Ascending aorta (tissue), 2 donors: ENCODE data around the gene PRR30. TPM values are rescaled to one million over a fixed set of nuclear protein-coding genes. Genes with fewer than 3 reads are reported as not detected.

Experiments
- DNase-seq, 2 donors: peaks; one replicate each; pipeline ENCODE4 v3.0.0-alpha.2; 2019; ENCODE audit warnings: low spot score in 2 of 2
- H3K27ac ChIP-seq, 2 donors: fragments of 200-600 bp; sonication (generic); one replicate each; pipeline ENCODE4 v1.5.1; 2016 to 2017; ENCODE audit warnings: mild to moderate bottlenecking in 1 of 2
- H3K27me3 ChIP-seq: fragments of 200-600 bp; sonication (generic); one replicate; pipeline ENCODE4 v1.5.1; 2017
- H3K36me3 ChIP-seq, 2 donors: fragments of 200-600 bp; sonication (generic); one replicate each; pipeline ENCODE4 v1.5.1; 2016
- H3K4me1 ChIP-seq, 2 donors: fragments of 200-600 bp; sonication (generic); one replicate each; pipeline ENCODE4 v1.5.1; 2016 to 2017; ENCODE audit warnings: mild to moderate bottlenecking in 1 of 2
- H3K4me3 ChIP-seq, 2 donors: fragments of 200-600 bp; sonication (generic); one replicate each; pipeline ENCODE4 v1.5.1; 2016 to 2017; ENCODE audit warnings: mild to moderate bottlenecking in 1 of 2
- H3K9me3 ChIP-seq, 2 donors: fragments of 200-600 bp; sonication (generic); one replicate each; pipeline ENCODE4 v1.5.1; 2016
- CTCF ChIP-seq, 3 experiments: fragments of 200-600 bp in 2 of 3; fragments of 450-650 bp in 1 of 3; sonication (generic) in 2 of 3; IDR thresholded peaks; one replicate each; pipeline ENCODE4 v1.5.1; 2016 to 2019; ENCODE audit warnings: antibody characterized with exemption in 3 of 3, mild to moderate bottlenecking in 1 of 3, moderate library complexity in 1 of 3
- intact Hi-C: fragments of 100-400 bp; cut with DNase I; formaldehyde crosslinking; loops from one replicate; pipeline ENCODE4 v1.15.1; 2023
- total RNA-seq: library from RNA; depleted of rRNA; stranded (reverse); fragments of >200 nt; gene quantifications from one replicate; pipeline ENCODE4 v1.1.0, GENCODE V29; 2016

Gene PRR30
- total RNA-seq, 1 donor from 2014 or later = not detected

GRCh38 chr2:27130396-27130795 lies 8.8 kb downstream of the PRR30 start:
- Histone ChIP-seq H3K36me3 (peaks cover 22% of the 10 kb centered on the region in 2 donors), H3K27ac (no peak overlapping the region), H3K4me1 (peaks cover 5 to 11% of the 10 kb centered on the region in 2 donors), H3K9me3 (no peaks in the 10 kb centered on the region), H3K4me3 (no peak overlapping the region), H3K27me3 (no peaks in the 10 kb centered on the region)
- intact Hi-C loops = loop anchor here (5.0 to 10.0 kb wide), 4 partner anchors 43 to 364 kb away; partner anchors contain the start of genes FNDC4, GCKR, GTF3C2 and KHK
- no peak for DNase-seq
- TF ChIP-seq CTCF (IDR thresholded peaks at IDR 0.05) = no peak

GRCh38 chr2:27128668-27129571 lies 10.3 kb downstream of the PRR30 start:
- Histone ChIP-seq H3K27me3 (no peaks in the 10 kb centered on the region), H3K9me3 (no peaks in the 10 kb centered on the region), H3K4me1 (peaks cover 5 to 11% of the 10 kb centered on the region in 2 donors), H3K36me3 (peaks cover 22% of the 10 kb centered on the region in 2 donors), H3K4me3 (no peak overlapping the region), H3K27ac (no peak overlapping the region)
- intact Hi-C loops = no loop called here
- no peak for DNase-seq
- no peak for TF ChIP-seq CTCF (IDR thresholded peaks at IDR 0.05)

- TF ChIP-seq CTCF (IDR thresholded peaks at IDR 0.05) = no peak
- Histone ChIP-seq H3K4me3 (no peak overlapping the region), H3K9me3 (no peaks in the 10 kb centered on the region), H3K27me3 (no peaks in the 10 kb centered on the region), H3K36me3 (peaks cover 22% of the 10 kb centered on the region in 2 donors), H3K4me1 (peaks cover 0 to 5% of the 10 kb centered on the region in 2 donors), H3K27ac (no peak overlapping the region)
- intact Hi-C loops = no loop called here
- DNase-seq = no peak
These were observed 11.1 kb downstream of the PRR30 start for GRCh38 chr2:27127883-27128667.

GRCh38 chr2:27126252-27126710 lies 12.9 kb downstream of the PRR30 start:
- no peak for DNase-seq

More at GRCh38 chr2:27126252-27126710, 12.9 kb downstream of the PRR30 start:
- intact Hi-C loops = no loop called here
- Histone ChIP-seq H3K27me3 (no peaks in the 10 kb centered on the region), H3K27ac (no peak overlapping the region), H3K9me3 (no peaks in the 10 kb centered on the region), H3K4me1 (no peaks in the 10 kb centered on the region), H3K4me3 (no peak overlapping the region), H3K36me3 (peaks cover 11 to 12% of the 10 kb centered on the region in 2 donors)
- no peak for TF ChIP-seq CTCF (IDR thresholded peaks at IDR 0.05)
